Neuronal stem cell (in vitro differentiated cells): ENCODE data around the gene SORCS1.

ENCODE experiments used
- DNase-seq: peaks from one replicate; pipeline ENCODE4 v3.0.0-alpha.2; 2013; ENCODE audit warnings: low spot score
- H2AFZ ChIP-seq: one replicate; pipeline ENCODE4 v1.6.1; 2013; ENCODE audit warnings: mild to moderate bottlenecking, low read length, inconsistent platforms
- H2AK5ac ChIP-seq: 2 replicates; pipeline ENCODE4 v1.6.1; 2013; ENCODE audit warnings: low read depth, mild to moderate bottlenecking, inconsistent platforms, low read length, moderate library complexity, mixed read lengths
- H2BK120ac ChIP-seq: 2 replicates; pipeline ENCODE4 v1.6.1; 2013; ENCODE audit warnings: low read depth, mild to moderate bottlenecking, inconsistent platforms, low read length, moderate library complexity, mixed read lengths
- H2BK12ac ChIP-seq: one replicate; pipeline ENCODE4 v1.6.1; 2013; ENCODE audit warnings: low read length, inconsistent platforms
- H2BK15ac ChIP-seq: 2 replicates; pipeline ENCODE4 v1.6.1; 2013; ENCODE audit warnings: mild to moderate bottlenecking, low read length, inconsistent platforms, mixed read lengths
- H2BK5ac ChIP-seq: one replicate; pipeline ENCODE4 v1.6.1; 2013; ENCODE audit warnings: inconsistent platforms, mild to moderate bottlenecking, low read length, moderate library complexity
- H3K14ac ChIP-seq: one replicate; pipeline ENCODE4 v1.6.1; 2013; ENCODE audit warnings: low read length, inconsistent platforms
- H3K18ac ChIP-seq: 2 replicates; pipeline ENCODE4 v1.6.1; 2013; ENCODE audit warnings: low read length, inconsistent platforms
- H3K23ac ChIP-seq: 2 replicates; pipeline ENCODE4 v1.6.1; 2013; ENCODE audit warnings: low read depth, mild to moderate bottlenecking, mixed read lengths, low read length, inconsistent platforms; ENCODE audit not compliant: poor library complexity
- H3K27ac ChIP-seq: replicated peaks from 3 replicates; pipeline ENCODE4 v1.5.1; 2013; ENCODE audit warnings: low read length, inconsistent platforms
- H3K27me3 ChIP-seq, 3 experiments: 2 replicates each; pipeline ENCODE4 v1.6.1; 2013; ENCODE audit warnings: low read length in 3 of 3, mild to moderate bottlenecking in 2 of 3, inconsistent platforms in 1 of 3, low read depth in 1 of 3, mixed read lengths in 1 of 3, moderate library complexity in 1 of 3; ENCODE audit not compliant: control insufficient read depth in 3 of 3, insufficient read depth in 3 of 3
- H3K36me3 ChIP-seq, 2 donors: replicated peaks in 1 of 2; 2 replicates each; pipeline ENCODE4 v1.6.1; 2013; ENCODE audit warnings: low read length in 2 of 2; ENCODE audit not compliant: control insufficient read depth in 2 of 2, insufficient read depth in 2 of 2
- H3K4ac ChIP-seq: 2 replicates; pipeline ENCODE4 v1.6.1; 2013; ENCODE audit warnings: inconsistent platforms, mild to moderate bottlenecking, low read length, moderate library complexity
- H3K4me1 ChIP-seq, 2 donors: 1 replicate in 1 of 2; 2 replicates in 1 of 2; pipeline ENCODE4 v1.6.1; 2013; ENCODE audit warnings: low read length in 2 of 2, low read depth in 1 of 2; ENCODE audit not compliant: control insufficient read depth in 2 of 2, insufficient read depth in 1 of 2
- H3K4me2 ChIP-seq: one replicate; pipeline ENCODE4 v1.6.1; 2013; ENCODE audit warnings: mild to moderate bottlenecking, low read length, inconsistent platforms; ENCODE audit not compliant: insufficient read depth, poor library complexity, severe bottlenecking
- H3K4me3 ChIP-seq, 2 donors: 2 replicates each; pipeline ENCODE4 v1.5.1; 2013; ENCODE audit warnings: low read length in 2 of 2, mild to moderate bottlenecking in 2 of 2, inconsistent platforms in 1 of 2, moderate library complexity in 1 of 2
- H3K79me1 ChIP-seq: one replicate; pipeline ENCODE4 v1.6.1; 2013; ENCODE audit warnings: low read depth, mild to moderate bottlenecking, inconsistent platforms, low read length, moderate library complexity
- H3K9ac ChIP-seq: one replicate; pipeline ENCODE4 v1.6.1; 2013; ENCODE audit warnings: mild to moderate bottlenecking, low read depth, low read length, inconsistent platforms; ENCODE audit not compliant: poor library complexity
- H3K9me3 ChIP-seq, 2 donors: replicated peaks in 1 of 2; 2 replicates each; pipeline versions ENCODE3 to v1.6.1; 2013; ENCODE audit warnings: low read length in 2 of 2, mild to moderate bottlenecking in 2 of 2, inconsistent platforms in 1 of 2, low read depth in 1 of 2, mixed read lengths in 1 of 2, moderate library complexity in 1 of 2; ENCODE audit not compliant: control insufficient read depth in 2 of 2, insufficient read depth in 1 of 2
- H4K8ac ChIP-seq: one replicate; pipeline ENCODE4 v1.6.1; 2013; ENCODE audit warnings: low read depth, mild to moderate bottlenecking, inconsistent platforms, low read length, moderate library complexity
- H4K91ac ChIP-seq: one replicate; pipeline ENCODE4 v1.6.1; 2013; ENCODE audit warnings: low read length, low read depth, mild to moderate bottlenecking, inconsistent platforms; ENCODE audit not compliant: poor library complexity
- WGBS, 2 donors: extraction: QIAGEN DNeasy Blood & Tissue Kit; methylation state at CpG; one replicate each; pipeline ENCODE4 v1.1.7; 2013; ENCODE audit warnings: missing lambda C conversion rate in 2 of 2, mixed read lengths in 1 of 2; ENCODE audit not compliant: insufficient read length in 2 of 2, insufficient replicate concordance in 1 of 2; ENCODE audit errors: extremely low coverage in 2 of 2; 5-methylcytosine and 5-hydroxymethylcytosine counted together

Gene SORCS1

DNA sequence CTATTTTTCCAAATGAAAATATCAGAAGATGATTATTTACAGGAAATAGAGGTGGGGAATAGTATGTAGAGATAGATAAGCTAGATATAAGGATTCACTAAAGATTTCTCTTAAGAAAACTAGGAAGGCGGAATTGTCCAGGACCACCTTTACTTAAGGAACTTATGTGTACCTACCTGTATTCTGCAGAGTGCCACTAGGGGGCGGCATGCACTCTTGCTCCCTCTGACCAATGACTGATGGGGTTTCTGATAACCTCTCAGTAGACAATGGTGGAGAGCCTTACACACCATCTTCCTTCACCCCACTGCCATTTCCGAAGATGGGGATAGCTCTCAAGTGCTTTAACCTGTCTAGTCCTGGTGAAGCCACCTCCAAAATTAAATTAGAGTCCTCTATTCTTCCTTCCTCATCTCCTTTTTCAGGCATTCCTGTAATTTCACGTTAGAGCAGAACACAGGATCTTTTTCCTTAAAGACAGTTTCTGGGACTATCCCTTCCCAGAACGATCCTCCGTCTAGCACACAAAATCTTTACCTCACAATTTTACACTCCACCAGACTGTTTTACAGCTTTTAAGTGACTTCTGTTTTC, 453.1 kb downstream of the SORCS1 start:
- no CpG with 5 or more reads among the region's 6 CpGs for WGBS, 2 donors
- Histone ChIP-seq H4K91ac (no peak overlapping the region), H3K27me3 (no peaks in the 10 kb centered on the region), H2AFZ (no peak overlapping the region), H2AK5ac (no peak overlapping the region), H3K9ac (no peak overlapping the region), H3K4me2 (no peak overlapping the region), H2BK12ac (no peak overlapping the region), H3K36me3 (no peaks in the 10 kb centered on the region), H3K9me3 (no peaks in the 10 kb centered on the region), H4K8ac (no peak overlapping the region), H2BK5ac (no peak overlapping the region), H3K14ac (no peak overlapping the region), H3K18ac (no peak overlapping the region), H3K79me1 (no peaks in the 10 kb centered on the region), H3K4me1 (peaks cover 0 to 7% of the 10 kb centered on the region in 2 donors), H2BK120ac (no peak overlapping the region), H3K4ac (no peak overlapping the region), H3K4me3 (no peak overlapping the region), H3K27ac (no peak overlapping the region), H3K23ac (no peak overlapping the region), H2BK15ac (no peak overlapping the region)
- peak; percentile 9 for DNase-seq

DNA sequence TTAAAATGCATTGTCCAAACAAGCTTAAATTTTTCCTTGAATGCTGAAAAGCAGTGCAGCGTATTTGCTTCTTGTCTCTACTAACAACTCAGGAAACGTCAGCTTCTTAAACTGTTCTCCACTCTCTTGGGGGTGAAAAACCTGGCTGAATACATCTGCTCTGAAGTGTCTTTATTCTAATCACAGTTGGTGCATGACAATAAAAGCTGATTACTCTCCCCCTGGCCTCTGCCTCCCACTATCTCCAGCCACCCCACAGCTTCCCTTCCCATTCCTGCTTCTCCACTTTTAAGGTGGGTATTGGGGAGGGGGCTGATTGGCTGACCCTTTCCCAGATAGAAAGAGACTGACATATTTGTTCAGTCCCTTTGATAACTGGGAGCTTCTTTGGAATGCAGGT, 456.0 kb downstream of the SORCS1 start:
- H2AK5ac ChIP-seq = no peak overlapping the region
- no peaks in the 10 kb centered on the region for H3K27me3 ChIP-seq
- no peak overlapping the region for H2BK15ac ChIP-seq
- no peak overlapping the region for H2BK5ac ChIP-seq
- peaks cover 0 to 7% of the 10 kb centered on the region in 2 donors for H3K4me1 ChIP-seq
- no peak overlapping the region for H4K91ac ChIP-seq
- no peak overlapping the region for H3K14ac ChIP-seq
- WGBS, 2 donors = no CpG with 5 or more reads among the region's 2 CpGs
- no peak overlapping the region for H3K4ac ChIP-seq
- peak overlapping the region; percentile 35 for H3K9ac ChIP-seq
- H2BK12ac ChIP-seq = no peak overlapping the region
- H3K4me2 ChIP-seq = peak overlapping the region; percentile 14
- H3K27ac ChIP-seq = no peak overlapping the region
- no peak overlapping the region for H4K8ac ChIP-seq
- H3K4me3 ChIP-seq = no peak overlapping the region
- H3K23ac ChIP-seq = no peak overlapping the region
- H2AFZ ChIP-seq = no peak overlapping the region
- H3K9me3 ChIP-seq = no peaks in the 10 kb centered on the region
- no peak for DNase-seq
- no peak overlapping the region for H2BK120ac ChIP-seq
- peaks cover 0 to 2% of the 10 kb centered on the region in 2 donors for H3K36me3 ChIP-seq
- H3K79me1 ChIP-seq = no peaks in the 10 kb centered on the region
- no peak overlapping the region for H3K18ac ChIP-seq

DNA sequence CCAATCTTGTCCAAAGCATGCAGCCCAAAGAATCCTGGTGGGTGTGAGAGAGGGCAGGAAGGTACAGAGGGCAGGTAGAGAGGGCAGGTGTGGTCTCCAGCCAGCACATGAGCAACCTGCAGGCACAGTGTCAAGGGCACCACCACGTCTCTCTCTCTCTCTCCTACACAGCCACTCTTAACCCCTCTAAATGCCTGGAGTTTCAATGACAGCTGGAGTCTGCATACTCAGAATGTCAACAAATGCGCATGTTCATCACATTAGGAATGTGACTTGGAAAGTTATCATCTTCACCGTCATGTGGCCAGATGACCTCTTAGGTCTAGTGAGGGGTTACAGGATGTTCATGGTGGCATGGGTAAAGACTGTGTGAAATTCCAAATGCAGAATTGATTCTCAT, 456.8 kb downstream of the SORCS1 start:
- H2AK5ac ChIP-seq = no peak overlapping the region
- no peaks in the 10 kb centered on the region for H3K27me3 ChIP-seq
- no CpG with 5 or more reads among the region's 3 CpGs for WGBS, 2 donors
- no peak overlapping the region for H3K4ac ChIP-seq
- peaks cover 0 to 2% of the 10 kb centered on the region in 2 donors for H3K36me3 ChIP-seq
- no peak overlapping the region for H3K9ac ChIP-seq
- no peak overlapping the region for H3K27ac ChIP-seq
- no peak overlapping the region for H2BK15ac ChIP-seq
- no peaks in the 10 kb centered on the region for H3K79me1 ChIP-seq
- no peak overlapping the region for H3K4me2 ChIP-seq
- H3K23ac ChIP-seq = no peak overlapping the region
- H2BK120ac ChIP-seq = no peak overlapping the region
- H3K9me3 ChIP-seq = no peaks in the 10 kb centered on the region
- no peak overlapping the region for H2BK12ac ChIP-seq
- H4K91ac ChIP-seq = no peak overlapping the region
- DNase-seq = no peak
- no peak overlapping the region for H3K14ac ChIP-seq
- no peak overlapping the region for H2BK5ac ChIP-seq
- no peak overlapping the region for H4K8ac ChIP-seq
- H3K4me3 ChIP-seq = peak overlapping the region in 1 of 2 donors; percentile 44
- no peak overlapping the region for H3K18ac ChIP-seq
- no peak overlapping the region for H2AFZ ChIP-seq
- peaks cover 0 to 7% of the 10 kb centered on the region in 2 donors for H3K4me1 ChIP-seq

DNA sequence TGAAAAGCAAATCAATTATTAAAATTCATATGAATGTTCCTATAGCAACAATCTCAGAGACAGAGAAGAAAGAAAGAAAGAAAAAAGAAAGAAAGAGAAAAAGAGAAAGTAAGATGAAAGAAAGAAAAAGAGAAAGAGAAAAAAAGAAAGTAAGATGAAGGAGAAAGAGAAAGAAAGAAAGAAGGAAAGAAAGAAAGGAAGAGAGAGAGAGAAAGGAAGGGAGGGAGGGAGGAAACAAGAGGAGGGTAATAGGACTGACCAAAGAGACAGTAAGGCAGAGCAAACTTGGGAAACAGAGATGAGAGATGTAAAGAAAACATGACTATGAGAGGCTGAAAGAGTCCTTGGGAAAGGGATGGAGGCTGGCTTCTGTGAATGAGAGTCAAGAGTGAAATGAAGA, 458.4 kb downstream of the SORCS1 start:
- no peaks in the 10 kb centered on the region for H3K27me3 ChIP-seq
- no peak overlapping the region for H3K18ac ChIP-seq
- no peak overlapping the region for H3K4me3 ChIP-seq
- H3K23ac ChIP-seq = no peak overlapping the region
- H3K79me1 ChIP-seq = no peaks in the 10 kb centered on the region
- DNase-seq = no peak
- no peak overlapping the region for H3K27ac ChIP-seq
- H4K91ac ChIP-seq = no peak overlapping the region
- no peak overlapping the region for H2AFZ ChIP-seq
- H3K4ac ChIP-seq = no peak overlapping the region
- no peak overlapping the region for H4K8ac ChIP-seq
- no peaks in the 10 kb centered on the region for H3K9me3 ChIP-seq
- no peak overlapping the region for H2BK15ac ChIP-seq
- no peak overlapping the region for H3K9ac ChIP-seq
- H2BK120ac ChIP-seq = no peak overlapping the region
- H2BK5ac ChIP-seq = no peak overlapping the region
- H3K4me1 ChIP-seq = peaks cover 0 to 7% of the 10 kb centered on the region in 2 donors
- no peak overlapping the region for H3K4me2 ChIP-seq
- H3K36me3 ChIP-seq = peaks cover 0 to 2% of the 10 kb centered on the region in 2 donors
- H2AK5ac ChIP-seq = no peak overlapping the region
- H2BK12ac ChIP-seq = no peak overlapping the region
- no peak overlapping the region for H3K14ac ChIP-seq
